ENCODE measurements around the gene TXNIP.

TXNIP gene

DNA sequence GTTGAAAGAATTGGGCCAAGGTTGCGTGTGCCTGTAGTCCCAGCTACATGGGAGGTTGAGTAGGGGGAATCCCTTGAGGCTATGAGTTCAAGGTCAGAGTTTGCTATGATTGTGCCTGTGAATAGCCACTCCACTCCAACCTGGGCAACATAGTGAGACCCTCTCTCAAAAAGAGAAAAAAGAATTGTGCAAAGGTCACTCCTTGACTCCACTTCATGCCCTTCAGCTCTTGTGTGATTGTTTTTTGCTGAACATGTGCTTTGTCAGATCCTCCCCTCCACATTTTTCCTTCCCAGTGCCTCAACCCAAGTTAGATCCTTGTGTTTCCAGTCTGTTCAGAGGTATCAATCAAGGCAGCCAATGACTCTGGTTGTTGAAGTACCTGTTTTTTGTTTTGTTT is 8.5 kb downstream of the TXNIP start:
- TF ChIP-seq ZFX (IDR thresholded peaks at IDR 0.05; ENCODE audit: borderline replicate concordance) (no peak), CTCF (IDR thresholded peaks at IDR 0.05) (no peak)
- H3K27ac ChIP-seq: no peak overlapping the region

- H3K27ac ChIP-seq: no peak overlapping the region; the same call in 1 of the 2 replicates
- TF ChIP-seq ZFX (IDR thresholded peaks at IDR 0.05; ENCODE audit: borderline replicate concordance): no peak
- no peak for TF ChIP-seq CTCF (IDR thresholded peaks at IDR 0.05)
Measured at GRCh38 chr1:145986551-145986950, 9.8 kb downstream of the TXNIP start.

GRCh38 chr1:145985502-145986439 is 10.6 kb downstream of the TXNIP start:
- TF ChIP-seq CTCF (IDR thresholded peaks at IDR 0.05) (no peak), ZFX (IDR thresholded peaks at IDR 0.05; ENCODE audit: borderline replicate concordance) (no peak)
- H3K27ac ChIP-seq: no peak overlapping the region; the same call in 1 of the 2 replicates

- no peak overlapping the region for H3K27ac ChIP-seq
Measured at GRCh38 chr1:145985129-145985501, 11.3 kb downstream of the TXNIP start.

DNA sequence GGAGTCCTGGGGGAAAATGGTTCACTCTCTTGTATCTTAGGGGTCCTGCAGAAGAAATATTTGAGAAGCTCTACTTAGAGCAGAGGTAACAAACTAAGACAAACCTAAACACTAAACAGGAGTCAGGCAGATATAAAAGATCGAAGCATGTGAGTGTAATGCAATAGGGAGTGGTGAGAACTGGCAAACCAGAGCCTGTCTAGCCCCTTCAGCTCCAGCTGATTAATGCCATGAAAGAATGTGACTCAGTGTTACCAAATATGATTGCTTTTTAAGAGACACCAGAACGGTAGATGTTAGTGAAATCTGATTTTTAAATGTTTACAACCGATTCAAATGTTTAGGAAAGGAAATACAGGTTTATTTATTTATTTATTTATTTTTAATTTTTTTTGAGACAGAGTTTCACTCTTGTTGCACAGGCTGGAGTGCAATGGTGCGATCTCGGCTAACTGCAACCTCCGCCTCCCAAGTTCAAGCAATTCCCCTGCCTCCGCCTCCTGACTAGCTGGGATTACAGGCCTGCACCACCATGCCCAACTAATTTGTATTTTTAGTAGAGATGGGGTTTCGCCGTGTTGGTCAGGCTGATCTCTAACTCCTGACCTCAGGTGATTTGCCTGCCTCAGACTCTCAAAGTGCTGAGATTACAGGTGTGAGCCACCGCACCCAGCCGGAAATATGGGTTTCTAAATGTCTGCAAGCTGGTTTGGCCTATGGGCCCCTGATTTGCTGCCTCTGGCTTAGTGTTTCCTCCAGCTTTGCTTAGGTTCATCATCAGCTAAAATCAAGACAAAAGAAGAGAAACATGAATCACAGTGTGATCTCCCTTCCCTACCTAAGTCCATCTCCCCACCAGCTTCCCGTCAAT is 12.2 kb downstream of the TXNIP start:
- H3K27ac ChIP-seq: no peak overlapping the region
- TF ChIP-seq CTCF (IDR thresholded peaks at IDR 0.05) (no peak), ZFX (IDR thresholded peaks at IDR 0.05; ENCODE audit: borderline replicate concordance) (no peak)

More at GRCh38 chr1:145985129-145985501, 11.3 kb downstream of the TXNIP start:
- TF ChIP-seq ZFX (IDR thresholded peaks at IDR 0.05; ENCODE audit: borderline replicate concordance) (no peak), CTCF (IDR thresholded peaks at IDR 0.05) (no peak)

DNA sequence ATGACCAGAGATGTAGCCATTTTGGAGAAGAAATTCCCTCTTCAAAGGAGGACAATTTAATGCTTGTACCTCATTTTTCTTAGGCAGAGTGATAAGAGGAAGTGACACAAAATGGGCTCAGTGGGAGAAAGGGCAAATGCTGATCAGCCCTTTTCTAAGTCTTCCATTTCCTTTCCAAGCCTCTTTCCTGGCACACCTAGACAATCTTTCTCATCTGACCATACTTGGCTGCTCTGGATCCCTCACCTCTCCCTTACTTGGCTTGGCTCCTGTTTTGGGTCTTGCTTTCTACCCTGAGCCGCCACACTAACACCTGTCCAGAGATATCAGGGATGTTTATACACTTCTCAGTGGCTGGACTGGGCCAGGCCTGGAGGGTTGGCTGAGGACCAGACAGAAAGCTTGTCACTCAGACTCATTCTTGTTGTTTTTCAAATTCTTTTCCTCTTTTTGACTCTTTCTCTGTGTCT is 13.1 kb downstream of the TXNIP start:
- no peak for TF ChIP-seq CTCF (IDR thresholded peaks at IDR 0.05)
- no peak overlapping the region for H3K27ac ChIP-seq

Measured in 22Rv1 (cell line).